ENCODE results near the gene FGR.

The FGR gene

DNA sequence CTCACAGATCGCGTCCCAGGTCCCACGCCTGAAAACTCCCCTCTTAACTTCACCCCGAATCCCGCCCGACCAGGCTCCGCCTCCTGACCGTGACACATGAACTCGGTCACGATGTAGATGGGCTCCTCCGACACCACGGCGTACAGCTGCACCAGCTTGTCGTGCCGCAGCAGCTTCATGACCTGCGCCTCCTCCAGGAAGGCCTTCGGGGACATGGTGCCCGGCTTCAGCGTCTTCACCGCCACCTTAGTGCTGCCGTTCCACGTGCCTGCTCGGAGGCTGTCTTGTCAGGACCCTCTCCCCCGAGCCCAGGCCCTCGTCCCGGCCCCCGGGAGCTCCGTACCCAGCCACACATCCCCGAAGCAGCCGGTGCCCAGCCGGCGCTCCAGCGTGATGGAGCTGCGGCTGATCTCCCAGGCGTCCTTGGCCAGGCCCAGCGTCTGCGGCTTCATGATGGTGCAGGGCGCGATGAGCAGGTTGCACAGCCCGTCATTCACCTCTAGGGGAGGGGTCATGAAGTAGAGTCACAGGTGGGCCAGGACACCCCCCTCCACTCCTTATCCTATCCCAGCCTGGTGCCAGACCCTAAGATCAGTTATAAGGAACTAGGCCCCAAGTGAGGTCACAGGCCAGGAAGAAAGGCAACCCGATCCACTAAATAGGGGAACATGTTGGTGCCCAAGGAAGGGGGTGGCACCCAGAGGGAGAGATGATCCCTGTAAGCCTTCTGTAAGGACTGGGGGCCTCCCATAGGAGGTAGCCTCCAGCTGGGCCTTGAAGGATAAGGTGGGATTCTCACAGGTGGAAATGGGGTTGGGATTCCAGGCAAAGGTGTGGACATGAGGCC lies 19.4 kb downstream of the FGR start:
- no peak for DNase-seq
- ATAC-seq: no peak

DNA sequence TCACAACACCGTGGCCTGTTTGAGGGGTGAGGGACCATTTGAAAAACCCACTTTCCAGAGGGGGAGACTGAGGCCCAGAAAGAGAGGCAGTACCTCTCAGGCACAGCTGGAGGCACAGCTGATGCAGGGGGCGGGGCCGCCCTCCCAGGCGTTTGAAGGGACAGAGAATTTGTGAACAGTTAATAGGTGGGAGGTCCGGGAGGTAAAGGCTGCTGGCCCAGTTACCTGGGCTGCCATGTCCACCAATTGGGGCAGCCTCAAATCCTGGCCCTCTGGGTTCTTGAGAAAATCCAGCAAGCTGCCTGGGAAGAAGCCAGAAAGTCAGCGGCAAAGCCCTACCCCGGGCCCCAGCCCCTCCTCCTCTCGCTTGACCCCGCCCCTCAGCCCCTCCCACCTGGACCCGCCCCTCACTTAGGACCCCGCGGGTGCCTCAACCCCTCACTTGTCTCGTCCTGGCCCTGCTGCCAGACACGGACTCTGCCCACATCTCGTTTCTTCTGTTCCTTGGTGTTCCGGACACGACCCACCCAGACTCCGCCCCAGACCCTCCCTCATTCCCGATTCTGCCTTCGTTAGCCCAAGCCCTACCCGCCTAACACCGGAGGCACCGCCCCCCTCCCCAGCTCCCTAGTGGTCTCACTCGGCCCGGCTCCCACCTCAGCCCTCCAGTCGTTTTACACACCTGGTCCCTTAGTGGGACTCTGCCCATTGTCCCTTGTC lies 20.2 kb downstream of the FGR start:
- no peak for ATAC-seq
- no peak for DNase-seq

DNA sequence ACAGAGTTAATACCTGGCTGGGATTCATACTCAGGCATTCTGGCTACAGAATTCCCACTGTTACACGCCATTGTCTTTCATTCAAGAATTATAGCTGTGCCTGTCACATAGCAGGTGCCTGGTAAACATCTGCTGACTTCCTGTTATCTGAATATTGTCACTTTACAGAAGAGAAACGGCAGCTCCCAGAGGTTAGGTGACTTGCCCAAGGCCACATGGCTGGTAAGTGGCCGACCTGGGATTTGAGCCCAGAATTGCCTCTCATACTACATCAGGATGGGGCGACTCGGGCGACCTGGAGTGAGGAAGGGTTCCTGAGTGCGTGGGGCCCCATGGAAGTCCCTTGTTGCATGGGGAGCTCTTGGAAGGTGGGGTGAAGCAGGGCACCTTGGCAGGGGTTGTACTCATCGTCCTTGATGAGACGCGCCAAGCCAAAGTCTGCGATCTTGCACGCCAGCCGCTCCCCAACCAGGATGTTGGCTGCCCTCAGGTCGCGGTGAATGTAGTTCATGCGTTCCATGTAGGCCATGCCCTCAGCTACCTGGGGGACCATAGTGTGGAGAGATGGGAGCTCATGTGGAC lies 20.9 kb downstream of the FGR start:
- DNase-seq: no peak
- no peak for ATAC-seq

DNA sequence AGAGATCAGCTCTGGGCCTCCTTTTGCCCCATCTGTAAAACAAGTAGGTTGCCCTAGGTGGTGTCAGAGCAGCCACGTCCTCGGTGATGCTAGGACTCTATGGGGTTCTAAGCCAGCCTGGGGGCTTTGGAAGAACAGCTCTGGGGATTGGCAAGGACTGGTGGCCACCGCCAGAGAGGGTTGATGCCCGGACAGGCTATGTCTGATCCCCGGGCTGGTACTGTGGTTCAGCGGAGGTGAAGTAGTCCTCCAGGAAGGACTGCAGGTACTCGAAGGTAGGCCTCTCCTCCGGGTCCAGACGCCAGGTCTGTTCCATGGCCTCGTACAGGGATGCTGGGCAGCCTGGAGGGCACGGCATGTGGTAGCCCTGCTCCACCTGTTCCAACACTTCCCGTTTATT lies 22.3 kb downstream of the FGR start:
- ATAC-seq: no peak
- no peak for DNase-seq

DNA sequence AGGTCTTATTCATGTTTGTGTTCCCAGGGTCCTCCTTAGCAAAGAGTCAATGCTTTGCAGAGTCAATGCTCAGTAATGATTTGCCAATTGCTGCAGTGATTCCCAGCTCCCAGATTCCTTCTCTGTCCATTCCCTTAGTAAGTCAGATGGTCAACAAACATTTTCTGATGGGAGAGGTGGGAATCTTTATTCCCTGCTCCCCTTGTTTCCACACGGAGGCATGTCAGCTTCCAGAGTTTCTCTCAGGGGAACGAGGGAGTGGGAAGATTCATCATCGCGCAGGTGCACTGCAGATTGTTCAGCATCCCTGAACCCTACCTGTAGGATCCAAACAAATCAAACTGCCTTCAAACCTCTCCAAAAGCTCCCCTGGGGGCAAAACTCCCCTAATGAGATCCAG lies 23.5 kb downstream of the FGR start:
- no peak for DNase-seq
- no peak for ATAC-seq

DNA sequence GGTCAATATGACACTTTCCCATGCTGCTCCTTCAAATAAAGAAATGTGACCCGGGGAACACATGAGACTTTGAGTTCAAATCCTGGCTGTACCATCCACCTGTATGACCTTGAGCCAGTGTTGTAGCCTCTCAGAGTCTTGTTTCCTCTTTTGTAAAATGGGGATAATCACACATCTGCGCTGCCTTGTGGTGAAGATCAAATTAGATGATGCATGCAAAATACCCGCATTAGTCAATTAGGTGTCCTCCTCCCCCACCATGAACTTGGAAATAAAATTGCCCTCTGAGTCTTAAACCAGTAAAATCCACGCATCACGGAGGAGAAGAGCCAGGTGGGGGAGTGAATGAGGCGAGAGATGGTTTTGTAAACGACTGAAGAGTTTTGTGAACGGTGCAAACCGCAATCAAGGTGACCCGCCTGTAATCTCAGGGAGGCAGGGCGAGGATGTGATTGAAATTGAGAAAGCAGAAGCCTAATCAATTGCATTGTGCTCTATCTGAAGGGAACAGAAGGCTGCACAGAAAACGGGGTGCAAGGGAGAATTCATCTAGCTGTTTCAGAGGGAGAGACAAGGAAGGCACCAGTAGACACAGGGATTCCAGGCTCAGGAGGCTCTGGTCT lies 25.3 kb downstream of the FGR start:
- no peak for ATAC-seq
- DNase-seq: no peak

DNA sequence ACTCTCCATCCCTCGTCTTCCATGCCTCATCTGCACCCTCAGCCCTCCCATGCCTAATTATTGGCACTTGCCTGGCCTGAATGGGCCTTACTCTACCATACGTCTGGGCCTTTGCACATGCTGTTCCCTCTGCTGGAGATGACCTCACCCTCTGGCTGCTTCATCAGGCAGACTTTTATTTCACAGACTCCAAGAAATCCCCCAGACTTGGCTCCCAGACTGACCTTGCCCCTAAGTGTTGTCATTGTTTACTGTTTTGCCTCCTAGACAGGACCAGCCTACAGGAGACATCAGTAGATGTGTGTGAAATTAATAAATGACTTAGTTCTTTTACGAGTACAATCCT lies 25.8 kb downstream of the FGR start:
- no peak for ATAC-seq
- no peak for DNase-seq

DNA sequence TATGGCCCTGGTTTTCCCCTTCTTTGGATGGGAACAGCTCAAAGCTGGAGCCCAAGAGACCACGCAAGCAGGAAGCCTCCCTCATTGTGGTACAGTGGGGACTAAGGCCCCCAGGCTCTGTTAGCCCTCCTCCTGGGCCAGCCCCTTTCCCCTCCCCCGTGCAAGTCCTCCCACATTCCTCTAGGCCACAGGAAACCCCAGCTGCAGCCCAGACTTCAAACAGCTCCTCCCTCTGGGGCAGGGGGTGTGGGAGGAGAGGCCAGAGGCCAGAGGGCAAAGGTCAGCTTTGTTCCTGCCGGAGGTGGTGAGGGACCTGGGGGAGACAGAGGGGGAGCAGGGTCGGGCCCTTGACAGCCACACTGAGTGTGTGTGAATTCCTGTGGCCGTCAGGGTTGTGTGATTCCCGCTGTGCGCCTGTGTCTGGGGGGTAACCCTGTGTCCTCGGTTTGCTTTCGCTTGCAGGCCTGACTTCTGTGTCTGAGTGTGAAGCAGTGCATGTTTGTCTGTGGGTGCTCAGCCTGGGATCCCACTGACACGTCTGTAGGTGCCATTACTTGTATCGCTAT lies 27.7 kb downstream of the FGR start:
- ATAC-seq (no peak), DNase-seq (no peak)

DNA sequence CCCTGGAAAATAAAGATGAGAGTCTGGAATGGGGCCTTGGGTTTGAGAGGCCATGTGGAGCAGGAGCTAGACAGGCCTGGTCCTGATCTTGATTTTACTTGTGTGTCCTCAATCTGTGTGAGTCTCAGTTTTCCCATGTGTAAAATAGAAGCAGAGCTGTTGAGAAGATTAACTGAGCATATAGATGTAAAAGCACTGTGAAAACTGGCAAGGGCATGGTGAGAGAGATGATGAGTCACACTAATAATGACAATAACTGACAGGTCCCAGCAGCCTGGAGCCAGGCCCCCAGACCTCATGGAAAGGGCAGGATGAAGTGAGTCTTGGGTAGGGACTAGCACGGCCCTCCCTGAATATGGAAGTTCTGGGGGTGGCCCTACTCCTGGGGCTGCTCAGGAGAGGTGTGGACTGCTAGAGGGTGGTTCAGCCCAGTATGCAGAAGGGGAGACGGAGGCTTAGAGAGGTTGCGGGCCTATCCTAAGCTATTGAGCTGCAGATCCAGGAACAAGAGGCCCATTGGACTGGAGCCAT lies 28.2 kb downstream of the FGR start:
- ATAC-seq (no peak), DNase-seq (no peak)

DNA sequence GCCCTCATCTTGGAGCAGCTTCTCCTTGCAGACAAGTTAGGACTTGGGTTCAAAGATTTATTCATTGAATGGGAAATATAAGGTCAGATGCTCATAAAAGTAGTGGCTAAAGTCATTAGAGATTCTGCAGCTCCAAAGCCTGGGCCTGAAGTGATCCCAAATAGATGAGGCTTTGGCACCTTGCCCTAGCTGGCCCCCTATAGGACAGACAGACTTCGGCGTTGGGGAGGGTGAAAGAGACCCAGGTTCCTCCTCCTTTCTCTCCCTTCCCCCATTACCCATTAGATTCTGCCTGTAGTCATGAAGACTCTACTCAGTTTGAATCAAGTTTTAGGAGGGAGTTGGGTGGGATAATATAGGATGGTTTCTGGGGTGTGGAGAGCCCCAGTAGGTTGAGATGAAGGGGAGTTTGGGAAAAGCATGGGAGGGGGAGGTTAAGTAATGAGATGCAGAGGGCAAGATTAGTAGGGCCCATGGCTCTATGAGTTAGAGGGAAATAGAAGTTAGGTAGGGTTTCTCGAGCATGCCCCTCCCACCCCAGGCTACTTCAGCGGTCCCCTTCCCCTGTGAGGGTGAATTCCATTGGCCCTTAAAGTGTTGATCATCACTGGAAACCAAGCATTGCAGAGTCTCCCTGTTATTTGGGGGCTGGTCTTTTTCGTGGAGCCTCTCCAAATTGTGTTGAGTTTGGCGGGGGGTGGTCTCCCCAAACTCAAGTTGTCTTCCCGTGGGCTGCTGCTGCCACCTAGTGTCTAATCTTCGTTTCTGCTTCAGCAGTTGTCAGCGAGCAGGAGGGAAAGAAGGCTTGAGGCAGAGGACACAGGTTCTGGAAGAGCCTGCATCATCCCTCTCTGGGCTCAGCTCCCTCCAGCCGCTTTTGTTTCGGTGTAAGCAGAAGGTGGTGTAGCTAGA lies 28.9 kb downstream of the FGR start:
- ATAC-seq (no peak), DNase-seq (peak; percentile 66)

DNA sequence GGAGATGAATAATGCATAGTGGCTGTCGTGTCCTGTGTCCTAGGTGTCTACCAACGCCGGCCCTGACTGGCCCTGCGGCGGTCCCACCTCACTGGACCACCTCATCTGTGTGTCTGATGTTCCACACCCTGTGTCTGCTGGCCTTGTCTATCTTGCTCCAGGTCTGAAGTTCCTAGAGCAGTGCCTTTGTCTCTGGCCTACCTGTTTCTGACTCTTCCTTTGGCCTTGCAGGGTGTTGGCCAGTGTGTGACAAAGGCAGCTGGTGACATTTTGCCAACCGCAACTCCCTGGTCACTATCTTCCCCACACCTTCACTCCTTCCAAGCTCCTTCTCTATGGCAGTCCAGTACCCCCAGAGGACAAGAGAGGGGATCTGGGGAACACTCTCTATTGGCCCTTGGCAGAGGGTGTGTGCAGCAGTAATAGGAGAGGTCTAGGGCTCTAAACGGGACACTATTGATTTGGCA lies 29.7 kb downstream of the FGR start:
- DNase-seq (no peak), ATAC-seq (no peak)

DNA sequence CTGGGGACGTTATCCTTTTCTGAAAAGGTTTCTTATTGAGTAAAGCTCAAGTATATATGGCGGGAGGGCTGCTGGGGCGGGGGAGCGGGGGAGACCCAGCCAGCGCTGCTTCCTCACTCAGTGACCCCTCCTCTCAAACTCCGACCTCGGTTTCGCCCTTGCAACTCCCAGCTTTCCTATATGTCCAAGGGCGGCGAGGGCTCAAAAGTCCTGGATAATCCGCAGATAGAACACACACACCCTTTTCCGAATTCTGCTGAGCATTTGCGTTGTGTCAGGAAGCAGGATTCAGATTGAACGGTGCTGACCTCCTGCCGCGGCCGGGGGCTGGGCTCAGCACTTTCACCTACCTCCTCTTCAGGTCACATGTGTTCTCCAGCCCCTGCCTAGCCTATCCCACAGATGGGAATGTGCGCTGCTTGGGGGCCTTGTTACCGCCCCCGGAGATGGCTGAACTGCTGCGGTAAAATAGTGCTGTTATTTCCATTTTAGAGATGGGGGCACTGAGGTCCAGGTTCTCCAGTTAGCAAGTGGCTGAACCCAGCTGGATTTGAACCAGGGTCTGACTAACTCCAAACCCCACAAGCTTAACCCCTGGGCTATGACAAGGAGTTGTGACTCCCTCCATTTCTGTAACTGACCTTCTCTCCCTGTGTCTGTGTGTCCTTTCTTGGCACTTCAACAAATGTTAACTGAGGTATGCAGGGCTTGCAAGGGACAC lies 30.2 kb downstream of the FGR start:
- DNase-seq: no peak
- no peak for ATAC-seq

DNA sequence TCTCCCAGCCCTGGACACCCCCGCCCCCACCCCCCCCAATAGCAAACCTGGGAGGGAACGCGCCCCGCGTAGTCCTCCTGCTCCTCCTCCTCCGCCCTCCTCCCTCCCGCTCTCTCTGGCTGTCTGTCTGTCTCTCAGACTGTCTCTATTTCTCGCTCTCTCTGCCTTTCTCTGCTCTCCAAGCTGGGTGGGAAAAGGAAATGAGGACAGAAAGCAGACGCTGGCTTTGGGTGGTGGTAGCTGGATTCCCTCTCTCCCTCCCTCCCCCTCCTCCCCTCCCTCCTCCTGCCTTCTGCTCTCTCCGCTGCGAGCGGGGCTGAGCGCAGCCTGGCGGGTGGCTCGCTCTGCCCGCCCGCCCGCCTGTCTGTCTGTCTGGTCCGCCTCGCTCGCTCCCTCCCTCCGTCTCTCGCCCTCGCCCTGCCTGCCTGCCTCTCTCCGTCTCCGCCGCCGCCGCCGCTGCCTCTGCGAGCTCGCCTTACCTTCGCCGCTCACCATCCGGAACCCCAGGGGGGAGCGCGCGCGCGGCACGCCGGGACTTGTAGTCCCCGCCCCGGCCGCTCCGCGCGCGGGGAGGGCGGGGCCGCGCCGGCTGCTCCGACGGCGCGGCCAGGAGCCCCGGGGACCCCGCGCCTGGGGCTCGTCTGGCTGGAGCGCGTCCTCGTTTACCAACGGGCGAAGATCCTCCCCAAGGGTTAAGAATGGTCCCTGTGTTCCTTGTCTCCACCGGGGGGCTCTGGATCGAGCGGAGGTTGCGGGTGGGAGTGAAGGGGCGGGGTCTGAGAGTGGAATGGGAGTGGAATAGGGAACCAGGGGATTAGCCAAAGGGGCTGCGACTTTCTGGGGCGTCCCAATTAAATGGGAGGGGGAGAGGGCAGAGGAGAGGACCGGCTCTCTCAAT lies 31.1 kb downstream of the FGR start, which contains the start of gene AHDC1:
Gene AHDC1 (minus strand): TSS at position 464 of the 898 bp plus-strand sequence. CDS start 52,029 bp downstream, outside the sequence.
- ATAC-seq: peak; percentile 74
- peak; percentile 94 for DNase-seq

DNA sequence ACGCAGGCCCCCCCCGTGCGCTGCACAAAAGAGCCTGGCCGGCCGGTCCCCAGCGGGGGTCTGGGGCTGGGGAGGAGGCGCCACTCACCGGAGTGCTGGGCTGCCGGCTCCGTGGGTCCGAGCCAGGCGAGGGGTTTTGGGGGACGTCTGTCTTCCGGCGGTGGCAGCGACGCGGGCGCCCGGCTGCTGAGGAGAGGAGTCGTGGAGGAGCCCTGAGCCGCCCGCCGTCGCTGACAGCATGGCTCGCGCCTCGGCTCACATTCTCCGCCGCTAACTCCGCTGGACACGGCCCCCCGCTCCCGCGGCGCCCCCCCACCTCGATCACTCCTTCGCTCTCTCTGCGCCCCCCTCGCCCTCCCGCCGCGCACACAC lies 31.7 kb downstream of the FGR start:
- DNase-seq (peak; percentile 51), ATAC-seq (no peak)

DNA sequence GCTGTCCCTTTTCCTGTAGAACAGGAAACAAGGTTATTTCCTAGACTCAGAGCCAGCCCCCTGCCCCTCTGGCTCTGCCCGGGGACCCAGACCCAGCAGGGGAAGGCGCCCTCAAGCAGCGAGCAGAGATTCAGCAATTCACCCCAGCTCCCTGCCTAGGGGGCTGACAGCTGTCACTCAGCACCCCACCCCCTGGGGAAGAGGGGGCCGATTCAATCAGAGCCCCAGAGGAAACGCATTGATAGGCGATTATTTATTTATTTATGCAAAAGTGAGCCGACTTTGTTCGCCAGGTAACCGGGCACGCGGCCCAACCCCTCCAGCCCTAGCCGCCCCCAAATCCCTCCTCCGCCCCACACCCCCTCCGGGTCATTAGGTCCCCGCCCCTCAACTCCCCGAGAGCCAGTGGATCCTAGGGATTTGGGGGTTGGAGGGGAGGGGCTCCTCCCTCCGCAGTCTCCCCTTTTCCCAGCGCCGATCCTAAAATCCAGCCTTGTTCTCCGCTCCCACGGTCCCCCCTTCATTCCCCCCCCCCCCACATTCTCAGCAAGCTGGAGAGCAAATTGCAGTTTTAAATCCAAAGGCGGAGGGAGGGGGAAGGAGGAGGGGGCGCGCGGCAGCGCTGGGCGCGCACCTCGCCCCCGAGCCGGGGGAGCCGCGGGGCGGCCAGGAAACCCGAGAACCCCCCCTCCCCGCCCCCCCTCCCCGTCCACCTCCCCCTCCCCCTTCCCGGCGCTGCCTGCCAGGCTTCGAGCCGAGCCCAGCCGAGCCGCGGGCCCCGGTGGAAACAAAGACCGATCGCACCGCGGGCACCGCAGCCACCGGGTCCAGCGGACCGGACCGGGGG lies 32.3 kb downstream of the FGR start:
- ATAC-seq (no peak), DNase-seq (peak; percentile 50)

DNA sequence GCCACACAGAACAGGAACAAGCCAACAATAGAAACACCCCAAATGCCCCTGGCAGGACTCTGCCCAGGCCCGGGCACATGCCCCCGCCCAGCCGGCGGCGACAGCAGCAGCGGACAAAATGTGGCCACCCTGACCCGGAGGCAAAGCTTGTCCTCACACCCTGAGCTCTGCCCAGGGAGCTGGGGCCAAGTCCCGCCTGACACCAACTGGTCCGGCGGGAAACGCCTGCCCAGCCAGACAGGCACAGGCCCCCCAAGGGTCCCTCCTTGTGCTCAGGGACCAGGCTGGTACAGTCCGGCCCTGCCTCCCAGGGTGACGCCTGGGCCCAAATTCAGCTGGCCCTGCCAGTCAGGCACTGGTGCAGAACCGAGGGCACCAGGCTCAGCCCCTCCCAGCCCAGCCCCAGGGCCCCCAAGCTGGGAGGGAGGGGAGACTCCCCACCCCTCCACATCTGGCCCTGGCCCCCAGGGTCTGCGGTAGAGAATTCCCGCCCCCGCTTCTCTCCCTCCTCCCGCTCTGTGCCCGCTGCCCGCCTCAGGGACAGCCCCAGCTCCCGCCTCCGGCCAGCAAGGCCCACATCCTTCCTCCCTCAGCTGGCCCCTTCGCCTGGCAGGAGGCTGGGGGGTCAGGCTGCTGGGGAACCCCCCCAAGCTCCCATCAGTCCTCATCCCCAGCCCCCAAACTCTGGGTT lies 33.1 kb downstream of the FGR start:
- ATAC-seq (no peak), DNase-seq (peak; percentile 37)

DNA sequence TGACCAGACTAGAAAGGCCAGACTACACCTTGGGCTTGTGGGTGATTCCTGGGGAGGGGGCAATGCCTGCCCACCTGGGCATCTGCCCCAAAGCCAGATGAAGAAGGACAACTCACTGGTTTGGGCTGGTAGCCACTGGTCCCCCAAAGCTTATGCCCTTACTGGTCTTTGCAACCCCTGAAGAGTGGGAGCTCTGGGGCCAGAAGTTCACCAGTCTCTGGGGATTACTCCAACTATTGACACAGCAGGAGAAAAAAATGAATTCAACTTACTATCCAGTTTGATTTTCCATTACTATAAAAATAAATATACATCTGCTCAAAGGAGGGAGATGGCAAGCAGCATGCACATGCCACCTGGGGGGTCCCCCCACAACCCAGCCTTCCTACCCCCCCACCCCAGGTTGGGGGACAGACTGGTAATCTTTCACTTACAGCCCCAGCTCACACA lies 33.6 kb downstream of the FGR start:
- DNase-seq (no peak), ATAC-seq (no peak)

Measured in stimulated activated naive CD8-positive, alpha-beta T cell treated with anti-CD3 and anti-CD28 coated beads, Interleukin-15, Interleukin-2, amounts not matched to agents 100 U/mL and 50 U/mL, for 24 hours (primary cell).